AG10803 (cell line): ENCODE results near the gene MRPL37.

ENCODE experiments used
- DNase-seq: peaks from one replicate; pipeline ENCODE4 v3.0.0; 2010; ENCODE audit warnings: low read depth
- H3K4me3 ChIP-seq: 2 replicates; pipeline ENCODE4 v1.5.1; 2011; ENCODE audit warnings: mild to moderate bottlenecking, low read length, control low read depth
- CTCF ChIP-seq: conservative IDR thresholded peaks from 2 replicates; pipeline ENCODE4 v1.5.1; 2011; ENCODE audit warnings: mild to moderate bottlenecking, low read length, control low read depth, inconsistent platforms

Gene MRPL37

DNA sequence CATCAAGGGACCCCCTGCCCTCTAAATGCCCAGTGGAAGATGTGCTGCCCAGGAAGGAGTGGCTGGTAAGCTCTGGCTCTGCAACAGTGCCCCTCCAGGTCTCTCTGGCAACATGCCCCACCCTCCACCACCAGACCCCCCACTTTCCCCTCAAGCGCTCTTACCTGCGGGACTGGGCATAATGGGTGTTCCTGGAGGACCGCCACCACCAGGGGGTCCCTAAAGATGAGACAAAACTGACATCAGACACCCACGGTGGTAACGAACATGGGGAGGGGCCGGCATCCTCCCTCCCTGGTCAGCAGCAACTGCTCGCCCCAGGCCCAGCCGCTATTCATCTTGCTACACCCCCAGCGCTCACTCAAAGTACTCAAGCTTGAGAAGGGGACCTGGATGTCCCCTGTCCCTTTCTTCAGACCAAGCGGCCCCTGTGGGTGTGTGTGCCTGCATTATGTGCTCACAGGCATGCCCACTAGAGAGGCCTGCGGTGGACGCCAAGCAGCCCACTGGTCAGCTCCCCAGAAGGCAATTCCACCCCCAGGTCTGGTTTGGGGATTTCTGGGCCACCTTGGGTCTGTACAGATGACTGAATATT lies 40.9 kb downstream of the MRPL37 start:
- TF ChIP-seq CTCF, result no peak
- no peak overlapping the region for H3K4me3 ChIP-seq
- DNase-seq, result no peak

DNA sequence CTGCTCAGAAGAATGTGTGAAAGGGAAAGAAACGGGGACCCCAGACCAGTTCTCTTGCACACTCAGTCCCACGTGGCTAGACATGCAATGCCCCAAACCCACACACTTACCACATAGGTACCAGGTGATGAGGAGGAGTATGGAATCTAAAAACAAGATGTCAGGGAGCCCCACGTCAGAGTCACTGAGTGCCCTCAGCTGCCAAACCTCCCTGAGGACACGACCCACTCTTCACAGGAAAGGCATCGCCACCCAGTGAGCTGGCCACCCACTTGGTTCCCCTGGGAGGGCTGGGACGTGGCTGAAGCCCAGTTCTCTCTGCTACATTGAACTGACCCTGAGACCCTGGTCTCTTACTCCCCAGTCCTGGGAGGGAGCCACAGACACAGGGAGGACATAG lies 41.4 kb downstream of the MRPL37 start:
- TF ChIP-seq CTCF, result no peak
- DNase-seq, result no peak
- H3K4me3 ChIP-seq, result no peak overlapping the region

- no peak for TF ChIP-seq CTCF
- H3K4me3 ChIP-seq, result no peak overlapping the region
- DNase-seq, result no peak
Observed at GRCh38 chr1:54243022-54243421, 43.1 kb downstream of the MRPL37 start.

- no peak for TF ChIP-seq CTCF
- no peak overlapping the region for H3K4me3 ChIP-seq
- no peak for DNase-seq
Observed at GRCh38 chr1:54244655-54245054, 44.7 kb downstream of the MRPL37 start.

DNA sequence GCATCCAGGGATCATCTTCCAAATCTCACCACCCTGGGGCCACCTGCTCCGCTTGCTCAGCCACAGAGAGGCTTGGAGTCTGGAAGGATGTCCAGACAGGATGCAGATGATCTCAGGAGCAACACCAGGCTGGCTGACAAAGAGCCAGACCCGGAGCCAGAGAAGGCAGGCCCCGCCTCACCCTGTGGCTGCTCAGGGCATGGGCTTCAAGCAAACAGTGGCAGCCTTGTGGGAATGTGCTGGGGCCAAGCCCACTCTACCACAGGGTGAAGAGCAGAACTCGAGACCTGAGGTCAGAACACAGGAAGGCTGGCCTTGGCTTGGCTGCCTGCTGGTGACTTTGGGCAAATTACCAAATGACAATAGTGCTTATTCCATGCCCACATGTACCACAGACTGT lies 45.5 kb downstream of the MRPL37 start:
- no peak overlapping the region for H3K4me3 ChIP-seq
- no peak for TF ChIP-seq CTCF
- peak; percentile 27 for DNase-seq

GRCh38 chr1:54246116-54246721 lies 46.3 kb downstream of the MRPL37 start:
- no peak overlapping the region for H3K4me3 ChIP-seq
- no peak for TF ChIP-seq CTCF
- no peak for DNase-seq

DNA sequence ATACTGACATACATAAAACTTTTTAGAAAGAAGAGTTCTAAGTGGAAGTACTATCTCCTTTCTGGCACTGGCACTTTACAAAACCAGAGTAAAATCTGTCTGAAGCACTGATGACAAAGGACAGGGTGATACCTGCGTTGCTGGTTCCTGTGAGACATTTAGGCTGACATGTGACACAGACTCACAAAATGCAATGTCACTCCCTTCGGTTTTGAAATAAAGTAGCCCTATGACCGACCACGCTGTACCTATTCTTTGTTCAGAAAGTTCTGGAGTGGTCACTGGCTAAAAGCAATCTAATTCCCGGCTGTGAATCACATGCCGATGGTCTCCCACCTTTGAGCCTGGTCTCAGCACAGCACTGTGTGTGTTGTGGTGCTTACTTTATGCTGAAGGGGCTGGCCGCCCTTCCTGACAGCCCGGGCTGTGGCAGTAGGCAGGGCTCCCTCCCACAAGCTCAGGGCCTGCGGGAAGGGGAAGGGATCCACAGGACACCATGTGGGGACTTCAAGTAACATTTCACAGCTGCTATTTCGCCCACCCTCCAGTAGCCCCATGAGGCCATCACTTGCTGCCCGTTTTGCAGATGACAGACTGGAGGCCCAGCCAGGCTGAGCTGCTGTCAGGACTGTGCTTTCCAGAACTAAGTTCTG lies 48.0 kb downstream of the MRPL37 start:
- no peak for TF ChIP-seq CTCF
- H3K4me3 ChIP-seq, result no peak overlapping the region
- no peak for DNase-seq
